Upper lobe of left lung (tissue), 4 donors: ENCODE results near the gene FKBP7.

Experiments used
- CTCF ChIP-seq, 6 experiments: fragments of 450-650 bp in 4 of 6; fragments of 200-600 bp in 2 of 6; sonication (generic) in 2 of 6; IDR thresholded peaks; one replicate each; pipeline ENCODE4 v1.5.1; 2016 to 2019; ENCODE audit warnings: antibody characterized with exemption in 6 of 6
- POLR2A ChIP-seq, 4 donors: fragments of 450-650 bp; IDR thresholded peaks; one replicate each; pipeline ENCODE4 v1.5.1; 2016 to 2017; ENCODE audit warnings: antibody characterized with exemption in 4 of 4, mild to moderate bottlenecking in 2 of 4
- POLR2AphosphoS5 ChIP-seq, 2 donors: sonication (generic); formaldehyde crosslinking; IDR thresholded peaks; one replicate each; pipeline ENCODE4 v1.5.1; 2017; ENCODE audit warnings: antibody characterized with exemption in 2 of 2

GRCh38 chr2:178473931-178474330, 4.5 kb downstream of the FKBP7 start:
- TF ChIP-seq CTCF (IDR thresholded peaks at IDR 0.05) = no peak
- no peak for TF ChIP-seq POLR2A (IDR thresholded peaks at IDR 0.05)
- no peak for TF ChIP-seq POLR2AphosphoS5 (IDR thresholded peaks at IDR 0.05)
